GM19468 (cell line): ENCODE results near the gene AMZ2.

ENCODE experiments used
- ATAC-seq: cut with Tn5 transposase; IDR thresholded peaks from one replicate; pipeline ENCODE4 v1.9.1; 2021; ENCODE audit warnings: mild to moderate bottlenecking, moderate library complexity, moderate number of reproducible peaks; ENCODE audit not compliant: unreplicated experiment; ENCODE audit errors: extremely low read depth

The AMZ2 gene

DNA sequence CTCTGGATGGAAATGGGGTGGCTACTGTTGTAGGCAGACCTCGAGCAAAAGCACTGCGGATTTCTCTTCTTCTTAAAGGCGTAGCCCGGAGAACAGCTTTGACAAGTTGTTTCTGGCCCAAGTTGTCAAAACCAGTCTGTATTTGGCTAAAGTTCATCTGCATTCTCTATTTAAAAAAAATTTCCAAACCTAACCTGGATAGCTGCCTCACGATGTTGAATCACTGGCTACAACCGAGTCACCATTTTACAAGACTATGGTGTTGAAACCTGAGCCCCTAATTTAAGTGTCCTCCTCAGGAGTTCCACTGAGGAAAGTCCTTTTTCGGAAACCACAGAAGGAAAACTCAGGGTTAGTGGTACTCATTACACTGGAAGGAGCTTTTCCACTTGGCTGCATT lies 41.6 kb downstream of the AMZ2 start:
- no peak for ATAC-seq

DNA sequence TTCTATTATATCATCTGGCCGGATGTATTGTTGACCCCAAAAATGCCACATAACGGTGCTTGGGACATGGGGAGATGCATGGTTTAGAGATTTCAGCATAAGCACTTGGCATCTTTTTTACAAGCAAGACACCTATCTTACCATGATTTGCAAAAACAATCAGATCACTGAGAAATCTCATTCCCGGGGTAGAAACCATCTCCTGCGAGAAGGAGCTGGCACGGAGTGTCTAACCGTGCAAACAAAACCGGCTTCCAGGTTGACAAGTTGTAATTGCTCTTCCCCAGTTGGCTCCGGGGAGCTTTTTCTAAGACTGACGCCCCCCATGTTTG lies 42.1 kb downstream of the AMZ2 start:
- no peak for ATAC-seq

DNA sequence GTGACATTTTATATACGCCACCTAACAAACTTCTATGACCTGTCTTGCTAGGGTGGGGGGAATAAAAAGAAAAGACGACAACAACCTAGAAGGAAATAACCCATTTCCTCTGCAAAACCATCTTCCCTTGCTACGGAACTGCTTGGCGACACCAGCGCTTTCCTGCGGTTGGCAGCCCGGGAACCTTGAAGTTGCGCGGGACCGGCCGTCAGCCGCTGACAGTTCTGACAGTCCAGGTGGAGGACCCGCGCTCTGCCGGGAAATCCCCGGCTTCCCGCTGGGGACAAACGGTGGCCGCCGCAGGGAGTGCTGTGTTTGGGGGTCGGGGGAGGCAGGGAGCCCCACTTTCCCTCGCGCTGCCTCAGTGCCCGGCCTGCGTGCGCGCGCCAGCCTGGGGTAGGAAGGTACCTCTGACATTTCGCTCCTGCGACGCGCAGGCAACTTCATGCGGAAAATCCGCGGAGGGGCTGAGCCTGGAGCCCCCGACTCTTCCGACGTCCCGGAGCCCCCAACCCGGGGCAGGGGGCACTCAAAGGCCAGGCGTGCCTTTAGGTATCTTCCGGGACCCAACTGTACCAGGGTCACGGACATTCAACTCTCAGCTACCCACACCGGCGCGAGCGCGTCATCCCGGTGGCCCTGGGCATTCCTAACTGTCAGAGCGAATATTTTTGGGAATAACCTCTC lies 42.6 kb downstream of the AMZ2 start:
- no peak for ATAC-seq

DNA sequence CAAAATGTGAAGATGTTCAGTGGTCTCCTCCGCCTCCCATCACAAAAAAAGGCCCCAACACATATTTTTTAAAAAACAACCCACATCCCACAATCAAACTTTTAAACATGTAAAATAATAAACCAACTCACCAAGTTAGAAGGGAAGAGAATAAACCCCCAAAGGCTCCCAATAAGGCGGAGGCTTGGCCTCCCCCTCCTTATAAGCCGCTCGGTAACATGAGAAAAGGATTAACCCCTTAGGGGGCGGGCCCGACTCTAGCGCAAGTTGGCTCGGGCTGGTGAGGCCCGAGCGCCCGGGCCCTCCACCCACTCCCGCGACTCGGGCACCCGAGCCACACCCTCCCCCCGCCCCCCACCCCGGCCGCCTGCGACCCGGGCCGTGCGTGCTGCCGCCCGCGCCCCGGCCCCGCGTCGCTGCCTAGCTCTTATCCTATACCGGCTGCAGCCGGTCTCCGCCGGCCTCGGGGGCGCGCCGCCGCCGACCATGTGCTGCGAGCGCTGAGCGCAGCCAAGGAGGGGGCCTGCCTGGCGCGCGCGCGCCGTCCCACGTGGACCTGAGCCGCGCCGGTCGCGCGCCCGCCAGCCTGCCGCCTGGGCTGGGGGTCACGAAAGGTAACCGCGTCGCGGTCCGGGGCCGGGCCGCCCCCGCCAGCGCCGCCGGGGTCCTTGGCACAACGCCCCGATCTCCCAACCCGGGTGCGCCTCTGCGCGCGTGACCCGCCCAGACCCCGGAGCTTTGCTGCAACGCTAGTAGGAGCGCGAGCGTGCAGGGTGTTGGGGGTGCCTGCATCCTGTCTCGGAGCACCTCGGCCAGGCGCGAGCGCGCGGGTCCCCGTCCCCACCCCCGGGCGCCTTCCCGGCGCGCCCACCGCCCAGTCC lies 43.4 kb downstream of the AMZ2 start, which contains the start of the genes ARSG and SLC16A6:
ARSG (plus strand) TSS at position 541 of the 881 bp plus-strand sequence. CDS start 15,999 bp downstream, outside the sequence.
SLC16A6 (minus strand) TSS at position 173 of the 881 bp plus-strand sequence. CDS start 12,807 bp downstream, outside the sequence.
- ATAC-seq: peak; percentile 36

DNA sequence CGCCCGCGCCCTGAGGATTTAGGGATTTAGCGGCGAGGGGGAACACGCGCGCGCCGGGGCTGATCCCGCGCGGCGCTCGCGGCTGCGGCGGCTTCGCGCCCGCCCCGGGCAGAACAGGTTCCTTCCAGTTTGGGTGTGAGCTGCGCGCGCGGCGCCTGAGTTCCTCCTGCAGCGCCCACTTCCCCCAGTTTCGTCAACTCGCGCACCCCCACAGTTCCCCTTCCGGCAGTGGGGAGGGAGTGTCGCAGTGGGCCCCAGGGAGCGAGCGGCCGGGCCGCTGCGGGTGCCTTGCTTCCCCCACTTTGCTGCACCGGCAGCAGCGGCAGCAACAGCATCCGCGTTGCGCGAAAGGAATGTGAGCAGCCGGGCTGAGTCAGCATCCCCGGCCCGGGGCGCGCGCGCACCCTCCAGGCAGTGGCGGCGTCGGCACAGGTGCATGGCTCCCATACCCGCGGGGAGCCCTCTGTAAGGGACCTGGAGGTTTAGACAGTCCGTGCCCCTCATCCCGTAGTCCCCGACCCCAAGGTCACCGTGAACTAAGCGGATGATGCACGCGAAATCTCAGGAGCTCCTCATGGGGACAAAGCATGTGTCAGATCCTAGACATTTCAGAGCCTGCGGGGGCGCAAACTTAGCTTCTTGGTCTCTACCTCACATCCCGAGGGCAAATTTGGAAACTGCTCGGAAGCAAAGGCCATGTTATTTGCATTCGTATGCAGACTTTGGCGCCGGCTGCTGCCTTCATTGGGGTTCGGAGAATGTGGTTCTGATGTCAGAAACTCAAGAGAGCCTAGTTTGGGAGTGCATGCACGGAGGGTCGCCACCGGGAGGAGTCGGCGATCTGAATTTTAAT lies 44.2 kb downstream of the AMZ2 start:
- ATAC-seq: peak; percentile 49

DNA sequence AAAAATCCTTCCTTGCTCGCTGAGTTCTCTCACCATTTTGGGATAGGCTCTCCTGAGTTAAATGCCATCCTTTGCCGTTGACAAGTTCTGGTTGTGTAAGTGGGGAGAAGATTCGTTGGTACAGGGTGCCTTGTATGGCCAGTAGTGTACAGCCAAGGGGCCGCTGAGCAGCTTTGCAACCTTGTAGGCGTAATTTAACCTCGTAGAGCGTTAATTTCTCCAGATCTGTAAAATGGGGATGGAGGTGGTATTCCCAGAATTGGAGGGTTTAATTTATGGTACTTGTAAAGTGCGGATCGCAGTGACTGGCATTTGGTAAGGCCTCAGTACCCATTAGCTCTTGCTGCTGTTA lies 44.8 kb downstream of the AMZ2 start:
- ATAC-seq: no peak

DNA sequence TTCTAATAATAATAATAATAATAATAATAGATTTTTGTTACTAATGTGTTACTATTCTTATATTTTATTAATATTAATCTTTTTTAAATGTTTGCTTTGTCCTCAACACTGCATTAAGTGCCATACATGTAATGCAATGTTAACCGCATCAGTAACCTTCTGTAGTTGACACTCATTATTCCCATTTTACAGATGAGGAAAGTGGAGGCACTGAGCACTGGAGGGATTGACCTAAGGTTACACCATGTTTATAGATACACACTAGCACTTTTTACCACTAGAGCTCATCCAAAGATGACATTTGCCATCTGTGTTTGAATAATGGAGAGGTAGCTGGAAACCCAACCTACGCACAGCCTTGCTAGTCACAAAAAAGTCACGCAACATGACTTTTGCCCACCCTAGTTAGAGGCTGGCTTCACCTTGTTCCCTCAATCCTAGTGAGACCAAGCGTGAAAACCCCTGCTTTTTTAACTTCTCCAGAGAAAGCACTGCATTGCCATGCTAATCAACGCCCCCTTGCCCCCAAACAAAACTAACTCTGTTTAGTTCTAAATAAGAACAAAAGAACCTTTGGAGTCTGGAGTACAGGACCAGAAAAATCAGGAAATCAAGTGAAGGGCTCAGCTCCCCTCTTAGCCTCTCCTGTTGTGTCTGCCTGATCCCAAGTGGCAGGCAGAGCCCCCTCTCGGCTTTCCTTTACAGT lies 45.8 kb downstream of the AMZ2 start:
- no peak for ATAC-seq

- ATAC-seq: no peak
These were observed 46.3 kb downstream of the AMZ2 start for GRCh38 chr17:68294196-68294555.

GRCh38 chr17:68294617-68295016 lies 46.8 kb downstream of the AMZ2 start:
- no peak for ATAC-seq

DNA sequence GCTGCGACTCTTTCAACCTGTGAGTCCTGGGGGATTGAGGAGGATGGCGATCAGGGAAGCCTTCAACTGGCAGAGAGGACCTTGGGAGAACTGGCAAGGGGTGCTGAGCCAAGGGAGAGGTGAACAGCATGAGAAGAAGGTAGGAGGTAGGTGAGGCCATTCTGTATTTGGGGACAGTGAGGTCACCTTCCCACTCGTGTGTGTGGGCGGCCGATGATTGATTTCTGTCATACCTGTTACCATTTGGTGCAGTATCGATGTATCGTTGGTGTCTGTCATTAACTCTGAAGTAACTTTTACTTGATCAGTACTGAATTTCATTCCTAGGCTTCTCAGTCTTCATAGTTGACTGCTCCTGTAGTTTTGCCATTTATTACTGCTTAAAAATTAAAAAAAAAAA lies 47.2 kb downstream of the AMZ2 start:
- ATAC-seq: no peak

GRCh38 chr17:68296217-68297191 lies 48.7 kb downstream of the AMZ2 start:
- ATAC-seq: no peak

DNA sequence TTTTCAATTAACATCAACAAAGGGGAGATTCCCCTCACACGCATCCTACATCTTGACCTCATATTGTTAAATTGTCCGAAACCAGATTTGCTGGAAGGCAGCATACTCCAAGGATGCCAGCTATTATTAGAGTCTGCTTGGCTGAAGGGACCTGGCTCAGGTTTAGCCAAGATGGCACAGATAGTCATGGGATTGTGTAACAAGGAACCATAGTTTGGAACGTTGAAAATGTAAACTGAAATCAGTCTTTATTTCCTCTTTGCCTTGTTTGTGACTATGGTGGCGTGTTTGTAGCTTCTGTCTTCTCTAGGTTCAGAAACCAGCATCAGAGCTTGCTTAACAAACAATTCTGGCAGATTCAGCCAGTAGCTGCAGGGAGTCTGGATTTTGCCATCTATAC lies 49.4 kb downstream of the AMZ2 start:
- no peak for ATAC-seq

- no peak for ATAC-seq
These were observed 50.8 kb downstream of the AMZ2 start for GRCh38 chr17:68298601-68299000.

- no peak for ATAC-seq
These were observed 52.0 kb downstream of the AMZ2 start for GRCh38 chr17:68299817-68300216.

DNA sequence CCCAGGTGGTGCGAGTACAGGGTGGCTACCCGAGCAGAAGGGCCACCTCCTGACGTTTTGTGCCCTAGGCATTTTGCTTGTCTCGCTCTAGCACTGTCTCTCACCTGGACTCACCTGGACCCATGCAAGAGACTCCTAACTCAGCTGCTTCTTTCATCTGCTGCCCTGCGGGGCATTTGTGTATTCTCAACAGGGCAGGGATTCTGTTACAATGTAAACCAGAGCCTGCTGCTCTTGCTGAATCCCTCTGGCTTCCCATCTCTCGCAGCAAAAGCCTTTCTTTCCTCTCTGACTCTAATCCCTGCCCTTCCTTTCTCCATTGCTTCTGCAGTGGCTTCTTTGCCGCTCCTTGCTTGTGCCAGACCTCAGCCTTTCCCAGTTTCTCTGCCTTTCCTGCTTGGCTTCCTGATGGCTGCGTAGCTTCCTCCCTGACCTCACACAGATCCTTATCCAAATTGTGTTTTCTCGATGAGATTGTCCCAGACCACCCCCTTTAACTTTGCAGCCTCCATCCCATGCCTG lies 53.7 kb downstream of the AMZ2 start:
- no peak for ATAC-seq

DNA sequence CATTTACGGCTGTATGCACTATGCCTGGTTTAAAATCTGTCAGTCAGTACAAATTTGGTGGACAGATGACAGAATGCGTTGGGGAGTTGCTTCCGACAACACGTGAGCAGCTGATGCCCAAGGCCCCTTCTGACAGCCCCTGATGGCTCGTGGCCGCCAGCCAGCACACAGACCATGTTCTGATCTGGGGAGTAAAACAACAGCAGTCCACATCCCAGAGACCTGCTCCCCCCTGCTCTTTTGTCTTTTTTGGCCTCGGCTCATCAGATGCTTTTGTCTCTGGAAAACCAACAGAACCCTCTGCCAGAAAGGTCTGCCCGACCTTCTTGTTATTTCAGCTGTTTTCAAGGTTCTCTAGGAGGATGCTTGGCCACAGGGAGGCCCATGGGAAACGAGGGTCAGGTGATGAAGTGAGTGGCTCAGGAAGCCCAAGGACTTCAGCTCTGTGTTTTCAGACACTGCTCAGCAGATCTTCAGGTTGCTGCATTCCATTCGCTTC lies 54.3 kb downstream of the AMZ2 start:
- no peak for ATAC-seq

GRCh38 chr17:68302666-68303065 lies 54.8 kb downstream of the AMZ2 start:
- no peak for ATAC-seq

GRCh38 chr17:68304706-68305105 lies 56.9 kb downstream of the AMZ2 start:
- ATAC-seq: no peak

DNA sequence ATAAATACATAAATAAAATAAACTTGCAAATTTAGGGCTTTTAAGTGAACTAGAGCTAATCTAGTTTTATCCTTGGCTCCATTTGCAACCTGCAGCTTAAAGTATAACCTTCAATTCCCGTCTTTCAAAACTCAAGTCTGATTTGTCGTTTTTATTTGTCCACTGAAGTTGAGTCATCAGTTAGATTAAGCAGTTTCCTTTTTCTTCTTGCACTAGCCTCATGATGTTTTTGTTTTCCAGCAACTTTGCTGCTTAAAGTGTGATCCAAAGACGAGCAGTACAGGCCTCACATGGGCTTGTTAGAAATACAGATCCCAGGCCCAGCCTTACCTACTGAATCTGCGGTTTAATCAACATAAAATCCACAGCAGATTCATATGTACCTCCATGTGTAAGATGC lies 57.3 kb downstream of the AMZ2 start:
- ATAC-seq: no peak
